ENCODE results near the gene PILRA. TPM values are rescaled to one million over a fixed set of nuclear protein-coding genes. Genes with fewer than 3 reads are reported as not detected.

The PILRA gene
- polyA plus RNA-seq, 1 donor (not counting 4 experiments of a cell fraction or from before 2014, with no cell fraction given): 0.33 TPM

DNA sequence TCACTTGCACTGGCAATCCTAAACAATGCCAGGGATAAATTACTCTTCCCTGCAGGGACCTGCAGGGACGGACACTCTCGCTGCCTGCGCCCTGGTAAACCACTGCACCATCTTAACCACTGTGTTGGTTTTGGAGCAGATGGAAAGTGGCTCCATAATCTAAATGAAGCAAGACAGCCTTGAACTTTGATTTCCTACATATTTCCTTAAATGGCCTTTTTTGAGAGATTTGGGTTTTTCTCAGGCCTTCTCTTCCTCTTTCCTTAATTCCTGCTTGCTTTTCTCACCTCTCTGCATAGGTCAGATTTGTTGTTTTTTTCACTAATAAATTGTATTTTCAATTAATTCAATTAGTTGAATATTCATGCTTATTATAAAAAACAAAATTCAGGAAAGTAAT lies 2.8 kb downstream of the PILRA start:
- Histone ChIP-seq H3K4me2 (ENCODE audit: control insufficient read depth, extremely low read depth, insufficient read depth, low read depth, low read length) (no peak overlapping the region), H3K27ac (ENCODE audit: control insufficient read depth, insufficient read depth, low read length) (no peak overlapping the region), H3K9me3 (ENCODE audit: control insufficient read depth, low read depth, low read length) (no peaks in the 10 kb centered on the region), H3K27me3 (ENCODE audit: control insufficient read depth, extremely low read depth, insufficient read depth, low read length) (no peaks in the 10 kb centered on the region), H3K79me2 (ENCODE audit: control insufficient read depth, insufficient read depth, low read length) (no peaks in the 10 kb centered on the region), H3K4me3 (ENCODE audit: control insufficient read depth in 2 of 3, extremely low read depth in 1 of 3, insufficient read depth in 2 of 3, low read depth in 1 of 3, low read length in 3 of 3) (no peak overlapping the region), H3K36me3 (ENCODE audit: control insufficient read depth in 2 of 2, extremely low read depth in 1 of 2, insufficient read depth in 2 of 2, low read length in 2 of 2) (no peaks in the 10 kb centered on the region), H3K4me1 (ENCODE audit: control insufficient read depth, extremely low read depth, insufficient read depth, low read length) (peaks cover 4% of the 10 kb centered on the region), H3K9ac (ENCODE audit: control insufficient read depth, extremely low read depth, insufficient read depth, low read length) (no peak overlapping the region), H4K20me1 (ENCODE audit: control insufficient read depth, extremely low read depth, insufficient read depth, low read length) (no peaks in the 10 kb centered on the region), H2AFZ (ENCODE audit: control insufficient read depth, low read length) (no peak overlapping the region), H3K9me1 (ENCODE audit: control insufficient read depth, extremely low read depth, insufficient read depth, low read length) (no peaks in the 10 kb centered on the region)
- FAIRE-seq: no peak
- dilution Hi-C loops (cut with MboI; ENCODE audit: extremely low pct_ligation_motif_present, low sequenced_read_pairs): no loop called here
- TF ChIP-seq, protein P1, sequence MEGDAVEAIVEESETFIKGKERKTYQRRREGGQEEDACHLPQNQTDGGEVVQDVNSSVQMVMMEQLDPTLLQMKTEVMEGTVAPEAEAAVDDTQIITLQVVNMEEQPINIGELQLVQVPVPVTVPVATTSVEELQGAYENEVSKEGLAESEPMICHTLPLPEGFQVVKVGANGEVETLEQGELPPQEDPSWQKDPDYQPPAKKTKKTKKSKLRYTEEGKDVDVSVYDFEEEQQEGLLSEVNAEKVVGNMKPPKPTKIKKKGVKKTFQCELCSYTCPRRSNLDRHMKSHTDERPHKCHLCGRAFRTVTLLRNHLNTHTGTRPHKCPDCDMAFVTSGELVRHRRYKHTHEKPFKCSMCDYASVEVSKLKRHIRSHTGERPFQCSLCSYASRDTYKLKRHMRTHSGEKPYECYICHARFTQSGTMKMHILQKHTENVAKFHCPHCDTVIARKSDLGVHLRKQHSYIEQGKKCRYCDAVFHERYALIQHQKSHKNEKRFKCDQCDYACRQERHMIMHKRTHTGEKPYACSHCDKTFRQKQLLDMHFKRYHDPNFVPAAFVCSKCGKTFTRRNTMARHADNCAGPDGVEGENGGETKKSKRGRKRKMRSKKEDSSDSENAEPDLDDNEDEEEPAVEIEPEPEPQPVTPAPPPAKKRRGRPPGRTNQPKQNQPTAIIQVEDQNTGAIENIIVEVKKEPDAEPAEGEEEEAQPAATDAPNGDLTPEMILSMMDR (optimal IDR thresholded peaks at IDR 0.05 in 1 of 3, IDR thresholded peaks at IDR 0.05 in 1 of 3, conservative IDR thresholded peaks at IDR 0.05 in 1 of 3; ENCODE audit: extremely low read depth in 1 of 3, insufficient read depth in 2 of 3, low read length in 3 of 3): no peak
- TF ChIP-seq EZH2 (IDR thresholded peaks at IDR 0.05; ENCODE audit: low read length): no peak
- DNase-seq (ENCODE audit: low read depth, low spot score): no peak

GRCh38 chr7:100378114-100378755 lies 4.9 kb downstream of the PILRA start:
- H3K9ac ChIP-seq (ENCODE audit: control insufficient read depth, extremely low read depth, insufficient read depth, low read length): no peak overlapping the region
- H3K4me3 ChIP-seq (ENCODE audit: control insufficient read depth in 2 of 3, extremely low read depth in 1 of 3, insufficient read depth in 2 of 3, low read depth in 1 of 3, low read length in 3 of 3): no peak overlapping the region
- no peaks in the 10 kb centered on the region for H4K20me1 ChIP-seq (ENCODE audit: control insufficient read depth, extremely low read depth, insufficient read depth, low read length)
- H3K36me3 ChIP-seq (ENCODE audit: control insufficient read depth in 2 of 2, extremely low read depth in 1 of 2, insufficient read depth in 2 of 2, low read length in 2 of 2): no peaks in the 10 kb centered on the region
- no peaks in the 10 kb centered on the region for H3K9me1 ChIP-seq (ENCODE audit: control insufficient read depth, extremely low read depth, insufficient read depth, low read length)
- no peak overlapping the region for H2AFZ ChIP-seq (ENCODE audit: control insufficient read depth, low read length)
- no peak for DNase-seq (ENCODE audit: low read depth, low spot score)
- H3K79me2 ChIP-seq (ENCODE audit: control insufficient read depth, insufficient read depth, low read length): no peaks in the 10 kb centered on the region
- H3K4me2 ChIP-seq (ENCODE audit: control insufficient read depth, extremely low read depth, insufficient read depth, low read depth, low read length): no peak overlapping the region
- H3K4me1 ChIP-seq (ENCODE audit: control insufficient read depth, extremely low read depth, insufficient read depth, low read length): no peaks in the 10 kb centered on the region
- dilution Hi-C loops (cut with MboI; ENCODE audit: extremely low pct_ligation_motif_present, low sequenced_read_pairs): no loop called here
- FAIRE-seq: no peak
- H3K27ac ChIP-seq (ENCODE audit: control insufficient read depth, insufficient read depth, low read length): no peak overlapping the region
- H3K9me3 ChIP-seq (ENCODE audit: control insufficient read depth, low read depth, low read length): no peaks in the 10 kb centered on the region
- no peaks in the 10 kb centered on the region for H3K27me3 ChIP-seq (ENCODE audit: control insufficient read depth, extremely low read depth, insufficient read depth, low read length)
- no peak for TF ChIP-seq EZH2 (IDR thresholded peaks at IDR 0.05; ENCODE audit: low read length)
- TF ChIP-seq, protein P1 (optimal IDR thresholded peaks at IDR 0.05 in 1 of 3, IDR thresholded peaks at IDR 0.05 in 1 of 3, conservative IDR thresholded peaks at IDR 0.05 in 1 of 3; ENCODE audit: extremely low read depth in 1 of 3, insufficient read depth in 2 of 3, low read length in 3 of 3): no peak

All from keratinocyte (primary cell).